Astrocyte of the cerebellum (primary cell): Measurements from ENCODE around the gene DNASE1L2.

Source experiments
- DNase-seq: peaks from one replicate; pipeline ENCODE4 v3.0.0-alpha.2; 2011; ENCODE audit warnings: low read depth
- H3K4me3 ChIP-seq: 2 replicates; pipeline ENCODE4 v1.5.1; 2011; ENCODE audit warnings: mild to moderate bottlenecking, low read depth, low read length, moderate library complexity
- in situ Hi-C: cut with HindIII; loops from 2 replicates; pipeline ENCODE4 v1.10.0; 2017; ENCODE audit warnings: low sequenced_read_pairs
- TF ChIP-seq, protein P1 (sequence below): IDR thresholded peaks from 2 replicates; pipeline ENCODE4 v1.5.1; 2012; ENCODE audit warnings: low read length, low read depth, moderate library complexity, mild to moderate bottlenecking; ENCODE audit errors: missing control alignments

DNASE1L2 gene

DNA sequence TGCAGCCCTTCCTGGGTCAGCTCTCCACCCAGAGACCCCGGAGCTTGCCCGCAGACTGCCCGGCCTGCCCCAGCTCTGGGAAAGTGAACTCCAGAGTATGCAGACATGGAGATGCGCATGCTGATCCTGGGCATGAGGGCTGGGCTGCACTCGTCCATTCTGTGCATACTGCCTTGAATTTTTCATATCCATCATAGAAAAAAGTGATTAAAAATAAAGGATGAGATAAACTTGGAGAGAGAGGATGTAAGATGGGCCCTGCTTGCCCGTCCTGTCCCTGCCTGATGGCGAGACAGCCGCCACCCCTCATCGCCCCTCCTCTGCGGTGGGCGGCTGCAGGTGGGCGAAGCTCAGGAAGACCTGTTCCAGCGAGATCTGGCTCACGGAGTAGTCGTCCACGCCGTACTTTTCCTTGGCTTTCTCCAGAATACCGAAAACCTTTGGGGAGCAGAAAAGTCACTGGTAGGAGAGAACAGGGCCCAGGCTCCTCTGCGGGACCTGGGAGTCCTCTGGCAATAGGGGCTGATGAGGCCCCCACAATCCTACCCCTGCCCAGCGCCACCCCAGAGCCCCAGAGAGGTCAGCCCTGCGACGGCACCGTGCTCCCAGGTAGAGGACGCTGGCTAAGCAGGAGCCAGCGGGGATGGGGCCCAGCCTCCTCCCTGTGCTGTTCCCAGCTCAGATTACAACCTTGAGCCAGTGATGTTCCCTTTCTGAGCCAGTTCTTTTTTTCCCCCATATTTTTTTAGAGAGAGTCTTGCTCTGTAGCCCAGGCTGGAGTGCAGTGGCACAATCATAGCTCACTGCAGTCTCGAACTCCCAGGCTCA, 40.3 kb downstream of the DNASE1L2 start:
- TF ChIP-seq, protein P1, sequence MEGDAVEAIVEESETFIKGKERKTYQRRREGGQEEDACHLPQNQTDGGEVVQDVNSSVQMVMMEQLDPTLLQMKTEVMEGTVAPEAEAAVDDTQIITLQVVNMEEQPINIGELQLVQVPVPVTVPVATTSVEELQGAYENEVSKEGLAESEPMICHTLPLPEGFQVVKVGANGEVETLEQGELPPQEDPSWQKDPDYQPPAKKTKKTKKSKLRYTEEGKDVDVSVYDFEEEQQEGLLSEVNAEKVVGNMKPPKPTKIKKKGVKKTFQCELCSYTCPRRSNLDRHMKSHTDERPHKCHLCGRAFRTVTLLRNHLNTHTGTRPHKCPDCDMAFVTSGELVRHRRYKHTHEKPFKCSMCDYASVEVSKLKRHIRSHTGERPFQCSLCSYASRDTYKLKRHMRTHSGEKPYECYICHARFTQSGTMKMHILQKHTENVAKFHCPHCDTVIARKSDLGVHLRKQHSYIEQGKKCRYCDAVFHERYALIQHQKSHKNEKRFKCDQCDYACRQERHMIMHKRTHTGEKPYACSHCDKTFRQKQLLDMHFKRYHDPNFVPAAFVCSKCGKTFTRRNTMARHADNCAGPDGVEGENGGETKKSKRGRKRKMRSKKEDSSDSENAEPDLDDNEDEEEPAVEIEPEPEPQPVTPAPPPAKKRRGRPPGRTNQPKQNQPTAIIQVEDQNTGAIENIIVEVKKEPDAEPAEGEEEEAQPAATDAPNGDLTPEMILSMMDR = no peak
- in situ Hi-C loops = loop anchor here (10.0 kb wide), 1 partner anchor 58 kb away; no protein-coding TSS in a partner anchor
- no peak overlapping the region for H3K4me3 ChIP-seq
- no peak for DNase-seq

DNA sequence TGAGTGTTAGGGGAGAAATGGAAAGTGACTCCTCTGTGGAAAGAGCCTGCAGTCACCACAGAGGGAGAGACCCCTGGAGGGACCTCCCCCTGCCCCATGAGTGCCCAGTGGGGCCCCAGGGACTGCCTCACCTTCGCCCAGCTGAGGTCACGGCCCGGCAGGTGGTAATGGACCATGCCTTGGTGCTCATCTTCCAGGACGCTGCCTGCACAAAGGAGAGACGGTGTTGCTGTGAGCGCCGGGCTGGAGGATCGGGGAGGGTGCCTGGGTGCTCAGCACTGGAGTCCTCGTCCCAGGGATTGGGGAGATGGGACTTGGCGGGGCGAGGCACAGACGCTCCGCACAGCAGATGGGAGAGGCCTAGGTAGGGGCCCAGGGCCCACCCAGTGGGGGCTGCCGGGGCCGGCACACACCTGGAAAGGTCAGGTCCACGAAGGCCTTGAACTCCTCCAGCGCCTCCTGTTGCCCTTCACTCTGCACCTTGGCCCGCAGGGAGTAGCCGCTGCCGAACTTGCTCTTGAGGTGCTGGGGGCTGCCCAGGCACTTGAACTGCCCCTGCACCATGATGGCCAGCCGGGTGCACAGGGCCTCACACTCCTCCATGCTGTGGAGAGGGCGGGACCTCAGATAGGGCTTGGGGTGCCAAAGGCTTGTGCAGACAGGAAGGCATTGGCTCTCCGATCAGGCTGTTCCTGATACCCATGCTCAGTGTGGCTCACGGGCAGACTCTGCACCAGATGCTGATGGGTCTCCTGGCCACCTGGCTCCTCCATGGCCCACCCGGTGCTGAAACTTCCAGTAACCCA, 41.4 kb downstream of the DNASE1L2 start:
- H3K4me3 ChIP-seq = no peak overlapping the region
- TF ChIP-seq, protein P1 = no peak
- no peak for DNase-seq
- in situ Hi-C loops = loop anchor here (10.0 kb wide), 1 partner anchor 57 kb away; no protein-coding TSS in a partner anchor

DNA sequence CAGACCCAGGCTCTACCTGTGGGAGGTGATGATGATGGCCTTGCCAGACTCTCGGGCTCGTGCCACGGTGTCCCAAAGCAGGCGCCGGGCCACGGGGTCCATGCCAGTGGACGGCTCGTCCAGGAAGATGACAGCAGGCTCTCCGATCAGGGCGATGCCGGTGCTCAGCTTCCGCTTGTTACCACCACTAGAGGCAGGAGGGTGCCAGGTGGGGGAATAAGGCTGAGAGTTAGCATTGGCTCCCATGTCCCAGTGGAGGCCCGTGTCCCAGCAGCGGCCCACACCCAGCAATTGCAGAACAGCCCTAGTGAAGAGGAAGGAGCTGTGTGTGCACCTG, 42.0 kb downstream of the DNASE1L2 start:
- TF ChIP-seq, protein P1 = no peak
- DNase-seq = no peak
- in situ Hi-C loops = loop anchor here (10.0 kb wide), 1 partner anchor 57 kb away; no protein-coding TSS in a partner anchor
- H3K4me3 ChIP-seq = no peak overlapping the region

DNA sequence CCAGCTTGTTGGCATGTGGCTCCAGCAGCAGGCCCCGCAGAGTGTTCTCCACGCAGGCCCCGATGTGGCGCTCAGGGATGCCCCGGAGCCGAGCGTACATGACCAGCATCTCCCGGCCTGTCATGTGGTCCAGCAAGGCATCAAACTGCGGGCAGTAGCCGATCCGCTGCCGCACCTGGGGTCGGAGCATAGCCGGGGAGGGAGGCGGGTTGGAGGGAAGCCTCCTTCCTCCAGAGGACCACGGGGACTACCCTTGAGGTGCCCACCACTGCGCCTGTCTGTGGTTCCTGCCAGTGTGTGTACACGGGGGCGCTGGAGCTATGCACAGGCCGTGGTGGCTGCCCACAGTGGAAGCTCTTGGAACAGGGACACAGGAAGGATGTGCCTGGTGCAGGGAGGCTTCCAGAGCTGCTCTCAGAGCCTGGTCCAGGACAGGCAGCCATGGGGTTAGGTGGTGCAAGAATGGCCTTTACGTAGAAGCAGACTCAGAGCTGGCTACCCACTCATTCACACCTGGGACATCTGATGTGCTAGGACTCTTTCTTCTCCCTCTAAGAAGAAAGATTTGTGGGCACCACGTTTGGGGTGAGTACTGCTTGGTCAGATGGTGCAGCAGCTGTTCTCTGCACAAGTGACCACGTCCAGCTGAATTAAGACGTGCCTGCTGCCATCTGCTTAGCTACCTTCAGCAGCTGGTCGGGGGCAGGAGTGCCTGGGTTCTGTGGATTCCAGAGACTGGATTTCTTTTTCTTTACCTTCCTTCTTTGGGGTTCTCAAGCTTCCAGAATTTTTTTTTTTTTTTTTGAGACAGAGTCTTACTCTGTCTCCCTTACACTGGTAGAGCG, 42.9 kb downstream of the DNASE1L2 start:
- DNase-seq = no peak
- in situ Hi-C loops = loop anchor here (10.0 kb wide), 1 partner anchor 56 kb away; no protein-coding TSS in a partner anchor
- no peak overlapping the region for H3K4me3 ChIP-seq
- TF ChIP-seq, protein P1 = no peak

DNA sequence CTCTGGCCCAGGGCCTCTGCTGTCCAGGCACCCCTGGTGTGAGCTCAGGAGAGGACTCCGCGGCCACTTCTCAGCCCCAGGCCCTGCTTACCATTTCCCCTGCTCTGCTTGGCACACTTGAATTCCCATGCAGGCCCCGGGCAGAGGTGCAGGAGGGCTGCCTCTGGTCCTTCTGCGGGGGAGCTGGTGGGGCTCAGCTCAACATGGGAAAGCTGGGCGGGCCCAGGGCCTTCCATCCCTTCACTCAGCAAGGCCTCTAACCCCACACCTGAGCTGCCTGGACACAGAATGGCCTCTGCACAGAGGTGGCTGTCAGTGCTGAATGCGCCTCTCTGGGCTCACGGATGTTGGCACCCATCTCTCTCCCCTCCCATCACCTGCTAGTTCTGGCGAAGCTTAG, 44.2 kb downstream of the DNASE1L2 start:
- no peak overlapping the region for H3K4me3 ChIP-seq
- TF ChIP-seq, protein P1 = no peak
- in situ Hi-C loops = no loop called here
- no peak for DNase-seq

DNA sequence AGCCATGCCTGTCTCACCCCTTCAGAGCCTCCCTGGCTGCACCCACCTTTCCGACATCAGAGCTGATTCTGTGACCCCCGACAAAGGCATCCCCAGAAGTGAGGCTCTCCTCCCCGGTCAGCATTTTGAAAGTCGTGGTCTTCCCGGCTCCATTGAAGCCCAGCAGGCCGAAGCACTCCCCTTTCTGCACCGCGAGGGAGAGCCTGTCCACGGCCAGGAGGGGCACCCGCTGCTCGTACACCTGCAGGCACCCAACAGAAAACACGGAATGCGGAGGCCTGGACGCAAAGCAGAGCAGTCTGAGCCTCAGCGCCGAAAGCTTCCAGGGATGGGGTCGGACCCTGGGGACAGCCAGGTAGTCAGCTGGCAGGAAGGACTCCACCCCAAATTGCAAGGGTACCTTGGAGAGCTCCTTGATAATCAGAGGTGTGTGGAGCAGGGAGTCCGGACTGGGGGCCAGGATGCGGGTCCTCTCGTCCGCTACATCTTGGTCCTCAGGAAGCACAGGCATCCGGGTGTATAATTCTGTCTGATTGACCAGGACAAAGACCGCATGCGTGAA, 44.8 kb downstream of the DNASE1L2 start:
- DNase-seq = no peak
- H3K4me3 ChIP-seq = no peak overlapping the region
- TF ChIP-seq, protein P1 = no peak
- in situ Hi-C loops = no loop called here
